Body of pancreas (tissue), 4 donors: ENCODE results near the gene SC5D.

Experiments used
- POLR2A ChIP-seq, 3 donors: fragments of 450-650 bp; IDR thresholded peaks; one replicate each; pipeline ENCODE4 v1.6.1; 2016; ENCODE audit warnings: antibody characterized with exemption in 3 of 3, mild to moderate bottlenecking in 2 of 3
- TF ChIP-seq, protein P1 (sequence below), 7 experiments: fragments of 450-650 bp in 4 of 7; fragments of 200-600 bp in 3 of 7; sonication (generic) in 3 of 7; IDR thresholded peaks; one replicate each; pipeline ENCODE4 v1.5.1; 2016 to 2019; ENCODE audit warnings: antibody characterized with exemption in 7 of 7

DNA sequence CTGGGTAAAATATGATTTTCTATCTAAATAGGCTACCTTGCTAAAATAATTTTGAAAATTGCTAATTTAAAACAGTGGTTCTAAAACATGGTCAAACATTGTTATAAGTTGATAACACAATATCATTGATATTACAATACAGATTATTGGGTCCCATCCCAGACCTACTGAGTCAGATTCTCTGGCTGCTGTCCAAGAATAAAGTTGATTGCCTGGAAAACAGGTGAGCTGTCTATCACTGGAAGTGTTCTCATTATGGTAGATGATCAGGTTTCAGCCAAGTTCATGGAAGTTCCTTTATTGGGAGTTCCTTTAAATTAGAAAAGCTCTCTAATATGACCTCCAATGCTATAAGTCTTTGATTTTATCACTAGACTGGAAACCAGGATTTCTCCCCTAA, 52.3 kb downstream of the SC5D start:
- TF ChIP-seq, protein P1, sequence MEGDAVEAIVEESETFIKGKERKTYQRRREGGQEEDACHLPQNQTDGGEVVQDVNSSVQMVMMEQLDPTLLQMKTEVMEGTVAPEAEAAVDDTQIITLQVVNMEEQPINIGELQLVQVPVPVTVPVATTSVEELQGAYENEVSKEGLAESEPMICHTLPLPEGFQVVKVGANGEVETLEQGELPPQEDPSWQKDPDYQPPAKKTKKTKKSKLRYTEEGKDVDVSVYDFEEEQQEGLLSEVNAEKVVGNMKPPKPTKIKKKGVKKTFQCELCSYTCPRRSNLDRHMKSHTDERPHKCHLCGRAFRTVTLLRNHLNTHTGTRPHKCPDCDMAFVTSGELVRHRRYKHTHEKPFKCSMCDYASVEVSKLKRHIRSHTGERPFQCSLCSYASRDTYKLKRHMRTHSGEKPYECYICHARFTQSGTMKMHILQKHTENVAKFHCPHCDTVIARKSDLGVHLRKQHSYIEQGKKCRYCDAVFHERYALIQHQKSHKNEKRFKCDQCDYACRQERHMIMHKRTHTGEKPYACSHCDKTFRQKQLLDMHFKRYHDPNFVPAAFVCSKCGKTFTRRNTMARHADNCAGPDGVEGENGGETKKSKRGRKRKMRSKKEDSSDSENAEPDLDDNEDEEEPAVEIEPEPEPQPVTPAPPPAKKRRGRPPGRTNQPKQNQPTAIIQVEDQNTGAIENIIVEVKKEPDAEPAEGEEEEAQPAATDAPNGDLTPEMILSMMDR (IDR thresholded peaks at IDR 0.05): no peak
- no peak for TF ChIP-seq POLR2A (IDR thresholded peaks at IDR 0.05)
